T-helper 2 cell treated with Interferon-gamma antibody and Interleukin-4, amounts not matched to agents 5 μg/mL and 100 μg/mL, for 36 hours (primary cell): Measurements from ENCODE around the gene MT1X.
"Not testable (repeated sequence)": the region's sequence is repeated elsewhere in the genome, so short reads cannot be mapped to it uniquely, and the experiment has no call there.

Source experiments
- DNase-seq: peaks from one replicate; pipeline ENCODE4 v3.0.0; 2021; ENCODE audit warnings: low spot score
- H3K27ac Mint-ChIP-seq: one replicate; pipeline ENCODE4 v1.8.0; 2021; ENCODE audit warnings: mild to moderate bottlenecking, mixed read lengths
- H3K27me3 Mint-ChIP-seq: one replicate; pipeline ENCODE4 v1.8.0; 2021; ENCODE audit warnings: low read depth, mixed read lengths
- H3K36me3 Mint-ChIP-seq: one replicate; pipeline ENCODE4 v1.8.0; 2021; ENCODE audit warnings: low read depth, mixed read lengths
- H3K4me1 Mint-ChIP-seq: one replicate; pipeline ENCODE4 v1.8.0; 2021; ENCODE audit warnings: low read depth, mixed read lengths
- H3K4me3 Mint-ChIP-seq: one replicate; pipeline ENCODE4 v1.8.0; 2022; ENCODE audit warnings: mild to moderate bottlenecking, moderate library complexity, mixed read lengths
- H3K9me3 Mint-ChIP-seq: one replicate; pipeline ENCODE4 v1.8.0; 2021; ENCODE audit warnings: mixed read lengths

MT1X gene

DNA sequence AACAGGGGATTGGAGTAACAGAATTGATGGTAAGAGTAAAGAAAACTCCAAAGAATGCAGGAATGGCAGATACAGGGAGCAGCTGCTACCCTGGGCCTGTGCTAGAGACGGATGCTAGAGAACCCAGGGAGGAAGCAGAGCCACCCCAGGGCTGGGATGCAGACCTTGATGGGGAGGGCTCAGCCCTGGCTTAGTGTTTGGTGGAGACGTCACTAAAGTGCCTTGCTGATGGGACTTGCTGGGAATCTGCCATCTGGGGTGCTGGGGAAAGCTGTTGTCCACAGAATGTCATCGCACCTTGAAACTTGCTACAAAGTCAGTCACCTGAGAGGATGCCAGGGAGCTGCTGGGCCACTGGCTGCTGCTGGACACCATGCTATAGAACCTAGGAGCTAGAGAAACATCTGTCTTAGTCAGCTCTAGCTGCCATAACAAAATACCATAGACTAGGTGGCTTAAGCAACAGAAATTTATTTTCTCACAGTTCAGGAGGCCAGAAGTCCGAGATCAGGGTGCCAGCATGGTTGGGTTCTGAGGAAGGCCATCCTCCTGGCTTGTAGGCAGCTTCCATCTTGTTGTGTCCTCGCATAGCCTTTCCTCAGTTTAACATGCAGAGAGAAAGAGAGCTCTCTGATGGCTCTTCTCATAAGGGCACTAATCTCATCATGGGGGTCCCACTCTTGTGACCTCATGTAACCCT lies 15.3 kb downstream of the MT1X start:
- Mint-ChIP-seq H3K9me3 (no peaks in the 10 kb centered on the region), H3K27me3 (no peaks in the 10 kb centered on the region), H3K36me3 (no peaks in the 10 kb centered on the region), H3K4me1 (peaks cover 8% of the 10 kb centered on the region), H3K4me3 (no peak overlapping the region), H3K27ac (no peak overlapping the region)
- no peak for DNase-seq

DNA sequence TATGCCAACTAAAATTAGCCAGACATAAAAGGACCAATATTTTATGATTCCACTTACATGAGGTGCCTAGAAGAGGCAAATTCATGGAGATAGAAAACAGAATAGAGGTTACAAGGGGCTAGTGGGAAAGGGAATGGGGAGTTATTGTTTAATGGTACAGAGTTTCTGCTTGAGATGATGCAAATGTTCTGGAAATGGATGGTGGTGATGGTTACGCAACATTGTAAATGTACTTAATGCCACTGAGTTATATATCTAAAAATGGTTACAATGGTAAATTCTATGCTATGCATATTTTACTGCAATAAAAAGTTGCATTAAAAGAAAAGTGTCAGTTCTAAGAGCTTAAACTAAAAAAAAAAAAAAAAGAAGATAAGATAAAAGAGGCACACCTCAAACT lies 17.9 kb downstream of the MT1X start:
- Mint-ChIP-seq H3K4me3 (no peak overlapping the region), H3K9me3 (no peaks in the 10 kb centered on the region), H3K27me3 (no peaks in the 10 kb centered on the region), H3K36me3 (no peaks in the 10 kb centered on the region), H3K27ac (no peak overlapping the region), H3K4me1 (peaks cover 8% of the 10 kb centered on the region)
- no peak for DNase-seq

DNA sequence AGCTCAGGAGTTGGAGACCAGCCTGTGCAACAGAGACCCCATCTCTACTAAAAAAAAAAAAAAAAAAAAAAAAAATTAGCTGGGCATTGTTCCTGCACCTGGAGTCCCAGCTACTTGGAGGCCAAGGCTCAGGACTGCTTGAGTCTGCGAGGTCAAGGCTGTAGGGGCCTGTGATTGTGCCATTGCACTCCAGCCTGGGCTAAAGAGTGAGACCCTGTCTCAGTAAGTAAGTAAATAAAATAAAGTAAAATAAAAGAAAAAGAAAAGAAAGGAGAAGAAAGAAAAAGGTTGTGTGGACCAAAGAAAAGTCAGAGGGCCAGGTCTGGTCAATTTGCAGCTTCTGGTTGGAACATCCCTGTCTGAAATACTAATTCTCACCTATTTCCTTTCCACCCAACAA lies 18.4 kb downstream of the MT1X start:
- no peaks in the 10 kb centered on the region for H3K9me3 Mint-ChIP-seq
- H3K27me3 Mint-ChIP-seq, result no peaks in the 10 kb centered on the region

DNA sequence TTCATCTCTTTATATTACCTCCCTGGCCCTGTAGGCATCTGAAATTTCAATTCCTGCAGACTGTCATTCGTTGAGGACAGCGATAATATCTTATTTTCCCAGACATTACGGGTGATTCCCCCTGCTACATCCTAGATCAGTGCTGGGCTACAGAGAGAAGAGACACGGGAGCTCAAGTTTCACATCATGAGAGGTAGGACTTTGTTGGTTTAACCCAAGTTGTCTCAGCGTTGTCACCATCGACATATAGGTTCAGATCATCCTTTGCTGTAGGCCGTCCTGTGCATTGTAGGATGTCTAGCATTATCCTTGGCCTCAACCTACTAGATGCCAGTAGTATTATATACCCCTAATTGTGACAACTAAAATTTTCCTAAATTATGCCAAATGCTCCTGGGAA lies 19.3 kb downstream of the MT1X start:
- Mint-ChIP-seq H3K36me3 (no peaks in the 10 kb centered on the region), H3K9me3 (no peaks in the 10 kb centered on the region), H3K4me3 (no peak overlapping the region), H3K4me1 (peaks cover 8% of the 10 kb centered on the region), H3K27me3 (no peaks in the 10 kb centered on the region), H3K27ac (no peak overlapping the region)
- no peak for DNase-seq

More for the DNA sequence above, 18.4 kb downstream of the MT1X start:
- Mint-ChIP-seq H3K4me1 (peaks cover 8% of the 10 kb centered on the region), H3K27ac (no peak overlapping the region), H3K4me3 (no peak overlapping the region), H3K36me3 (no peaks in the 10 kb centered on the region)
- no peak for DNase-seq

DNA sequence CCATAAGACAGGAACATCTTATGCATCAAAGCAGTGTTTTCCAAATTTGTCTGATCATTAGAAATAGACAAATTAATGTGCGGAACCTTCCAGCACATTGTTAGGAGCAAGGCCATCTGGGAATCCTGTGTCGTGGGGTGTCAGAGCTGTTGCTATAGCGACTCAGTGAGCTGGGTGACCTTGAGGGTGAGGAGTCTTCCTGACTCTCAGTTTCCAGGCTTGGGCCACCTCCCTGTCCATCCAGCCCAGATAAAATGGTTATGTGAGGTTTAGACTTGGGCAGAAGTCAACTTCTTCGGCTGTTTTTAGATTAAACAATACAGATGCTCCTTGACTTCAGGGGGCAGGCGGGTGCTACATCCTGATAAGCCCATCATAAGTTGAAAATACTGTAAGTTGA lies 20.6 kb downstream of the MT1X start:
- no peak overlapping the region for H3K27ac Mint-ChIP-seq
- DNase-seq, result no peak
- no peaks in the 10 kb centered on the region for H3K27me3 Mint-ChIP-seq
- H3K4me3 Mint-ChIP-seq, result no peak overlapping the region
- H3K9me3 Mint-ChIP-seq, result no peaks in the 10 kb centered on the region
- no peaks in the 10 kb centered on the region for H3K36me3 Mint-ChIP-seq
- peaks cover 8% of the 10 kb centered on the region for H3K4me1 Mint-ChIP-seq

DNA sequence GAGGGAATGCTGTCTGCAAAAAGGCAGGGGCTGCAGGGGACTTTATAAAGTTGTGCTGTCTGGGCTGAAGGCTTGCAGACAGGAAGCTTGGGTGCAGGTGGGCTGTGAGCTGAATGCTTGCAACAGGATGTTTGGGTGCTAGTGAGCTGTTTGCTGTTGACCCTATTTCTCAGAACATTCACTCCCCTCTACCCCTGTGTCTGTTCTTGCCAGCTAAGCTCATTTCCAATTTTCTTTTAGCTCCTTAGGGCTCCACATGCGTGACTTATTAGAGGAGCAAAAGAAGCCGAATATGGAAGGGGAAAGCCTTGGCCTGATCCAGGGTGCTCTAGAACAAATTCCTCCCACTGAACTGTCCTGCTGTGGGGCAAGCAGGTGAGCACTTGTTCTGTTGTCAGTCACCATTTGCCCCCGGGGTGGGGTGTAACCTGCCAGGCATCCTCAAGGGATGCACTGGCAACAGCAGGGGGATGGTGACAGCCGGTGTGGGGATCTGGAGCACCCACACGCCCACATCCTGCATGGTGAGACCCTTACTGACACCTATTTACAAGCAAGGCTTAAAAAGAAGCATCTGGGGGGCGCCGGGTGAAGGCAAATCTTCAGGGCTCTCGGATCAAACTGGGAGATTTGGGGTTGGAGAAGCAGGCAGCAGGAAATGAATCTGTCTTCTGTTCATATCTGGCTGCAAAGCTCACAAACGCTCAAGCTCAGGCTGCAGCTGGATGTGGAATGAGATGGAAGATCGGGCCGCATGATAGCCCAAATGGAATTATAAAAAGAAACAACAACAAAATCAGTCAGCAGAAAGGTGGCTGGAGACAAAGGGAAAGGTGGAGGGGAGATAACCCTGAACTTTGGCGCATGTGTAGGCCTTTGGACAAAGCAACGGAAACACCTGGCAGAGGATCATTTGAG lies 26.5 kb downstream of the MT1X start:
- no peaks in the 10 kb centered on the region for H3K27me3 Mint-ChIP-seq
- DNase-seq, result no peak
- H3K4me3 Mint-ChIP-seq, result peak overlapping the region; percentile 53
- no peaks in the 10 kb centered on the region for H3K36me3 Mint-ChIP-seq
- peaks cover 16% of the 10 kb centered on the region for H3K4me1 Mint-ChIP-seq
- H3K27ac Mint-ChIP-seq, result peak overlapping the region; percentile 39
- no peaks in the 10 kb centered on the region for H3K9me3 Mint-ChIP-seq

DNA sequence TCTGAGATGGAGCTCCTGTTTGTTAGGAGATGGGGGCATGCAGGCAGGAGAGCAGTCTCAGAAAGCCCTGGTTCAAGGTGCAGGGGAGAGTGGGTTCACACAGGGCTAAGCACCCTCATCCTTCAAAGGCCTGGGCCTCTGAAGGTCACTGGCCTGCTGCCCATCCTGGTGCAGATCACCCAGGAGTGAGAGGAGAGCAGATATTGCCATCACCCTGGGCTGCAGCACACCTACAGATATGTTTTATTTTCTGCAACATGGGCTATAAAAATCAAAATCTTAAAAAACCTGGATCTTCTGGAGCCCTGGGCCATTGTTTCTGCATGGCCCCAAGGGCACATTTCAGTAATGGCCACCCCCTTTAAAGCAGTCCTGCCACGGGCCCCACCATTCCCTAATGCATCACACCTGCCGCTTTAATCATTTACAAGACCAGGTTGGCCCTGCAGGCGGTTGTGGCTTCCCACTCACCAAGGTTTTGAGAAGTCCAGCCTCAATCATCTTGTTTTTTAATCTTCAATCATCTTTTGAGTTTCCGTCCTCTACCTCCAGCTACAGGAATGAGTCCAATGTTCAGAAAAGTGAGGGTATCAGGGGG lies 27.3 kb downstream of the MT1X start:
- no peaks in the 10 kb centered on the region for H3K27me3 Mint-ChIP-seq
- H3K27ac Mint-ChIP-seq, result no peak overlapping the region
- peak overlapping the region; percentile 53 for H3K4me3 Mint-ChIP-seq
- no peaks in the 10 kb centered on the region for H3K36me3 Mint-ChIP-seq
- peaks cover 16% of the 10 kb centered on the region for H3K4me1 Mint-ChIP-seq
- DNase-seq, result no peak
- no peaks in the 10 kb centered on the region for H3K9me3 Mint-ChIP-seq

DNA sequence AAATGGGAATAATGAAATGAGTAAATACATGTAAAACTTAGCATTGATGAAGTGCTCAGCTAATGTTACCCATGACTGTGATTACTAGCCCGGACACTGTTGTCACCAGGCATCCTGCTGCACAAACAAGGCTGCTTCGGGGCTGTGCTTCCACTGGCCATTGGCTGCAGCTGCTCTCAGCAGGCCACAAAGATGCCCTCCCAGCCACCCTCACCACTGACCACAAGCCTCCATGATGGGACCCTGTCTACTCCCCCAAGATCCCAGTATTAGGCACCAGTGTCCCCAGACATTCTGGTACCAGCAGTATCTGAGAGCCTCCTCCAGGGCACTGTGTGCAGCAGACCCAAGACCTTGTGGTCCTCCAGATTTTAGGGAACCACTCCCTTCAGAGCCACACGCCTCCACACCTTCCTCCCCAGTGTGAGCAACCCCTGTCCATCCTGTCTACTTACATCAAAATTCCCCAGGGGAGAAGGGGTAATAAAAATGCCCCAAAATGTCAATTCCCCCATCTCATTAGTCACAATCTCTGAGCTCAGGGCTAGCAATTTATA lies 28.0 kb downstream of the MT1X start:
- H3K9me3 Mint-ChIP-seq, result no peaks in the 10 kb centered on the region
- H3K4me3 Mint-ChIP-seq, result no peak overlapping the region
- no peak for DNase-seq
- H3K27ac Mint-ChIP-seq, result no peak overlapping the region
- H3K36me3 Mint-ChIP-seq, result no peaks in the 10 kb centered on the region
- H3K27me3 Mint-ChIP-seq, result no peaks in the 10 kb centered on the region
- peaks cover 16% of the 10 kb centered on the region for H3K4me1 Mint-ChIP-seq

DNA sequence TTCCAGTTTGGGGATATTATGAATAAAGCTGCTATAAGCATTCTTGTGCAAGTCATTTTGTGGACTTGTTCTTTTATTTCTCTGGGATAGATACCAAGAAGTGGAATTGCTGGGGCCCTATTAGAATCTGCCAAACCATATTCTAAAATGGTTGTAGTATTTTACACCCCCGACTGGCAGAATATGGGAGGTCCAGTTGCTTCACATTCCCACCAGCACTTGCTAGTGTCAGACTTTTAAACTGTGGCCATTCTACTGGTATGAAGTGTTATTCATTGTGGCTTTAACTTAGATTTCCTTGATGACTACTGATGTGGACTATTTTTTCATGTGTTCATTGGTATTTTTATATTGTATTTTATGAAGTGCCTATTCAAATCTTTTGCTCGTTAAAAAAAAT lies 29.6 kb downstream of the MT1X start:
- Mint-ChIP-seq H3K4me3 (no peak overlapping the region), H3K9me3 (no peaks in the 10 kb centered on the region), H3K4me1 (peaks cover 16% of the 10 kb centered on the region), H3K36me3 (no peaks in the 10 kb centered on the region), H3K27ac (no peak overlapping the region), H3K27me3 (no peaks in the 10 kb centered on the region)
- no peak for DNase-seq

DNA sequence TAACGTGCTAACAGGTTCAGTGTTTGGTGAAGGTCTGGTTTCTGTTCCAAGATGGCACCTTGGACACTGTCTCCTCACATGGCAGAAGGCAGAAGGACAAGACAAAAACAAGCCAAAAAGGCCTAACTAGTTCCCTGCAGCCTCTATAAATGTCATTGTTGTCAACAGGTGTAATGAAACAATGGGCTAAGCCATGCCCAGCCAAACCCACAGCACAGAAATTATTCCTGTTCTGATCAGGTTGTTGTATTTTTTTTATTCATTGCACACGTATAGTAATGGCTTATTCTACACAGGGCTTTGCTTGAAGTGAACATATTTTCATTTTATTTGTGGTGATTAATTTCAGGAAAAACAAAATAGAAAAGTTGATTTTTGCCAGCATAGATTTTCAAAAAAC lies 31.5 kb downstream of the MT1X start:
- Mint-ChIP-seq H3K27ac (no peak overlapping the region), H3K4me3 (no peak overlapping the region), H3K9me3 (no peaks in the 10 kb centered on the region), H3K27me3 (no peaks in the 10 kb centered on the region), H3K36me3 (no peaks in the 10 kb centered on the region), H3K4me1 (peaks cover 10% of the 10 kb centered on the region)
- no peak for DNase-seq

DNA sequence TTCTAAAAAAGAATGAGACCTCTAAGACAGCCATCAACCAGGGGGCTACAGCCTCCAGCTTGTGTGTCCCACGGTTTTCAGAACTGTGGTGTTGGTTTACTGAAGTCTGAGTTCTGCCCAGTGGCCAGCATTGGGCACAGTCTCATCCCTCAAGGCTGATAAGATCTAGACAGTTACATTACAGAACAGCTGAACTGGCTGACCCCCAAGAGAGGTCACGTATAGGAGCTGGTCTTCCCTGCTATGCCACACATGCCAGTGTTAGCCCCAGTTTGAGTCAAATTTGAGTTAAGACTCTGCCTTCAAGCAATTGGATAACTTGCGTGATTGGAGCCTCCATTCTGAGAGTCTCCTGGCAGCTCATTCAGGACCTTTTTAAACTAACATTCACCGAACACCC lies 32.9 kb downstream of the MT1X start:
- Mint-ChIP-seq H3K4me1 (peaks cover 5% of the 10 kb centered on the region), H3K4me3 (no peak overlapping the region), H3K36me3 (no peaks in the 10 kb centered on the region), H3K27ac (no peak overlapping the region), H3K27me3 (no peaks in the 10 kb centered on the region), H3K9me3 (no peaks in the 10 kb centered on the region)
- no peak for DNase-seq

DNA sequence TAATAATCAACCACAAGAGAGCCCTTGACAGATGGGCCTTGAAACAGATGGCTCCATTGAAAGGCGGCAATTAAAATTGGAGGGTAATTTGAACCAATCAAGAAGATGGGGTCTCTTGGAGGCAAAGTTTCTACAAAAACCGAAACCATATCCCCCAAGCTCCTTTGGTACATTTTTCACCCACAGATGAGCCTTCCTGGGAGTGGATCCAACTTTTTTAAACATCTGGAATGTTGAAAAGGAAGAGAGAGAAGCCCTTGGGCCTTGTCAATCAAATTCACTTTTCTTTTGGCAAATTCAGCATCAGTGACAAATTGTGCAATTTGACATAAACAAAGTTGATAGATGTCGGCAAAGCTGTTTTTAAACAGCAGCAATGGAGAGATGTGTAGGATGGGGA lies 34.5 kb downstream of the MT1X start:
- Mint-ChIP-seq H3K36me3 (no peaks in the 10 kb centered on the region), H3K9me3 (no peaks in the 10 kb centered on the region), H3K27ac (no peak overlapping the region), H3K4me1 (no peaks in the 10 kb centered on the region), H3K4me3 (no peak overlapping the region), H3K27me3 (peaks cover 4% of the 10 kb centered on the region)
- no peak for DNase-seq

DNA sequence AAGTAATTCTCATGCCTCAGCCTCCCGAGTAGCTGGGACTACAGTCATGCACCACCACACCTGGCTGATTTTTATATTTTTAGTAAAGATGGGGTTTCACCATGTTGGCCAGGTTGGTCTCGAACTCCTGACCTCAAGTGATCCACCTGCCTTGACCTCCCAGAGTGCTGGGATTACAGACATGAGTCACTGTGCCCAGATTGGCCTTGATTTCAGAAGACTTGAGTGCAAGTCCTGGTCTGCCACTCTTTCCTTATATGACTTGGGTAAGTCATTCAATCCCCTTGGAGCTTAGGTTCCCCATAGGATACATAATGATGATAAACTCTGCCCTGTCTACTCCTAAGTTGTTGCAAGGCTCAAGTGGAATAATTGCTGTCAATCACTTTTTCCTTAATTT lies 35.3 kb downstream of the MT1X start:
- not testable (repeated sequence) for H3K4me3 Mint-ChIP-seq, H3K27me3 Mint-ChIP-seq, H3K4me1 Mint-ChIP-seq, H3K36me3 Mint-ChIP-seq, H3K27ac Mint-ChIP-seq, DNase-seq, H3K9me3 Mint-ChIP-seq

DNA sequence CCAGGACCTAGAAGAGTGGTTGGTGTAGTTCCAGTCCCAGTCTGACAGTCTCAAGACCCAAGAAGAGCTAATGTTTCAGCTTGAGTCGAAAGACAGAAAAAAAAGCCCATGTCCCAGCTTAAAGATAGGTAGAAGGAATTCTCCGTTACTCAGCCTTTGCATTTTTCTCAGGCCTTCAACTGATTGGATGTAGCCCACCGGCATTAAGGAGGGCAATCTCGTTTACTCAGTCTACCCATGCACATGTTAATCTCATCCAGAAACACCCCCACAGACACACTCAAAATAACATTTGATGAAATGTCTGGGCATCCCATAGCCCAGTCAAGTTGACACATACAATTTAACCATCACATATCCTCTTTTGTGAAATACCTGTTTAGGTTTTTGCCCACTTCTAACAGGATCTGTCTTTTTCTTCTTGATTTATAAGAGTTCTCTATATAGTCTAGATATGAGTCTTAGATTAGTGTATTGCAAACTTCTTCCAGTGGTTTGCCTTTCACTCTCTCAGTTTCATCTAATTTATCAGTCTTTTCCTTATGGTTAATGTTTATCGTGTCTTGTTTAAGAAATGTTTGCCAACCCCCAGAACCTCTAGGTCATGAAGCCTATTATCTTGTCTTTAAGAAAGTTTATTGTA lies 40.1 kb downstream of the MT1X start:
- Mint-ChIP-seq H3K4me3 (no peak overlapping the region), H3K9me3 (no peaks in the 10 kb centered on the region), H3K4me1 (no peaks in the 10 kb centered on the region), H3K27me3 (peaks cover 8% of the 10 kb centered on the region), H3K36me3 (no peaks in the 10 kb centered on the region), H3K27ac (no peak overlapping the region)
- DNase-seq, result no peak
